Endothelial cell of umbilical vein (primary cell): ENCODE measurements around the gene DPYSL4. TPM values are rescaled to one million over a fixed set of nuclear protein-coding genes. Genes with fewer than 3 reads are reported as not detected.

Experiments used
- BruUV-seq: library from RNA; stranded (reverse); fragments of 400-500 nt; replicated peaks from 2 replicates; lab custom pipeline; 2021; lab: Mats Ljungman, UMichigan
- CTCF ChIA-PET: fragments of 300-600, 350-600 bp; sonication (Branson Sonifier 250); formaldehyde crosslinking; loops from one replicate; lab custom pipeline; 2021; ENCODE audit warnings: antibody characterized with exemption, inconsistent platforms; lab: Charles Lee
- POLR2A ChIA-PET: fragments of 300-600, 350-600 bp; sonication (Branson Sonifier 250); formaldehyde crosslinking; loops from one replicate; lab custom pipeline; 2021; ENCODE audit warnings: antibody characterized with exemption, inconsistent platforms; lab: Charles Lee
- DNase-seq: peaks from one replicate; pipeline ENCODE4 v3.0.0-alpha.2; 2011; ENCODE audit warnings: low read depth, low spot score
- FAIRE-seq: peaks from 2 replicates; lab custom pipeline; 2011; peaks lifted over from hg19 to GRCh38; lab: Jason Lieb, UNC
- H2AFZ ChIP-seq: 2 replicates; pipeline ENCODE4 v1.6.0; 2012; ENCODE audit warnings: low read depth, low read length, control low read depth, inconsistent platforms
- H3K27ac ChIP-seq: 2 replicates; pipeline ENCODE4 v1.5.1; 2011; ENCODE audit warnings: low read depth, mild to moderate bottlenecking, control low read depth, low read length, moderate library complexity; ENCODE audit not compliant: insufficient read depth
- H3K27me3 ChIP-seq, 2 experiments: 2 replicates each; pipeline versions ENCODE4 v1.6.0 to v1.6.1; 2011; ENCODE audit warnings: low read length in 2 of 2, mixed read lengths in 1 of 2; ENCODE audit not compliant: control insufficient read depth in 2 of 2, insufficient read depth in 2 of 2
- H3K36me3 ChIP-seq, 2 experiments: 2 replicates in 1 of 2; 3 replicates in 1 of 2; pipeline ENCODE4 v1.5.1; 2011; ENCODE audit warnings: low read length in 2 of 2, mild to moderate bottlenecking in 1 of 2, moderate library complexity in 1 of 2; ENCODE audit not compliant: control insufficient read depth in 2 of 2, insufficient read depth in 2 of 2; ENCODE audit errors: extremely low read depth in 1 of 2
- H3K4me1 ChIP-seq: 3 replicates; pipeline ENCODE4 v1.5.1; 2011; ENCODE audit warnings: mild to moderate bottlenecking, low read length; ENCODE audit not compliant: control insufficient read depth, insufficient read depth; ENCODE audit errors: extremely low read depth
- H3K4me2 ChIP-seq: 2 replicates; pipeline ENCODE4 v1.6.1; 2011; ENCODE audit warnings: low read length, control low read depth, mixed read lengths; ENCODE audit not compliant: insufficient read depth
- H3K4me3 ChIP-seq, 3 experiments: fragments of 200-600 bp in 1 of 3; sonication (generic), shearing (Covaris generic) in 1 of 3; replicated peaks in 1 of 3; 2 replicates each; pipeline ENCODE4 v1.5.1; 2011 to 2016; ENCODE audit warnings: control low read depth in 3 of 3, low read length in 3 of 3, mild to moderate bottlenecking in 2 of 3, inconsistent platforms in 1 of 3, low read depth in 1 of 3, moderate library complexity in 1 of 3; ENCODE audit not compliant: insufficient read depth in 1 of 3
- H3K79me2 ChIP-seq: 2 replicates; pipeline ENCODE4 v1.6.0; 2012; ENCODE audit warnings: low read length, inconsistent platforms; ENCODE audit not compliant: control insufficient read depth, insufficient read depth
- H3K9ac ChIP-seq: replicated peaks from 2 replicates; pipeline ENCODE3; 2011; ENCODE audit warnings: low read length, control low read depth; ENCODE audit not compliant: insufficient read depth; ENCODE audit errors: extremely low read depth
- H3K9me1 ChIP-seq: replicated peaks from 3 replicates; pipeline ENCODE4 v1.6.0; 2011; ENCODE audit warnings: mild to moderate bottlenecking, low read length; ENCODE audit not compliant: control insufficient read depth, insufficient read depth; ENCODE audit errors: extremely low read depth
- H3K9me3 ChIP-seq: replicated peaks from 2 replicates; pipeline ENCODE4 v1.5.1; 2012; ENCODE audit warnings: low read length, inconsistent platforms; ENCODE audit not compliant: control insufficient read depth, insufficient read depth
- H4K20me1 ChIP-seq: replicated peaks from 2 replicates; pipeline ENCODE3; 2011; ENCODE audit warnings: mild to moderate bottlenecking, low read length; ENCODE audit not compliant: control insufficient read depth, insufficient read depth; ENCODE audit errors: extremely low read depth
- CTCF ChIP-seq, 2 donors: IDR thresholded peaks; 1 replicate in 1 of 2; 2 replicates in 1 of 2; pipeline ENCODE4 v1.5.1; 2011; ENCODE audit warnings: low read length in 2 of 2, mild to moderate bottlenecking in 2 of 2, moderate library complexity in 2 of 2, control low read depth in 1 of 2, inconsistent platforms in 1 of 2, low read depth in 1 of 2; ENCODE audit not compliant: insufficient read depth in 1 of 2; ENCODE audit errors: extremely low read depth in 1 of 2
- EZH2 ChIP-seq: IDR thresholded peaks from 2 replicates; pipeline ENCODE4 v1.6.1; 2012; ENCODE audit warnings: borderline replicate concordance, low read depth, mild to moderate bottlenecking, moderate library complexity, low read length, inconsistent platforms; ENCODE audit not compliant: severe bottlenecking
- FOS ChIP-seq: IDR thresholded peaks from 2 replicates; pipeline ENCODE4 v1.6.1; 2011; ENCODE audit warnings: mild to moderate bottlenecking, low read length, moderate library complexity, borderline replicate concordance; ENCODE audit not compliant: insufficient read depth
- GATA2 ChIP-seq: IDR thresholded peaks from 2 replicates; pipeline ENCODE4 v1.7.0; 2011; ENCODE audit warnings: low read depth, mild to moderate bottlenecking, moderate library complexity, mixed read lengths, low read length; ENCODE audit not compliant: insufficient read length, insufficient read depth
- JUN ChIP-seq: IDR thresholded peaks from 2 replicates; pipeline ENCODE4 v1.6.1; 2011; ENCODE audit warnings: borderline replicate concordance, low read depth; ENCODE audit not compliant: insufficient read length, insufficient read depth
- MYC ChIP-seq: IDR thresholded peaks from one replicate; pipeline ENCODE4 v1.6.1; 2011; ENCODE audit warnings: mild to moderate bottlenecking, low read depth, low read length
- POLR2A ChIP-seq: IDR thresholded peaks from 2 replicates; pipeline ENCODE4 v1.6.1; 2012; ENCODE audit warnings: low read depth, mild to moderate bottlenecking, control low read depth, low read length
- POLR2AphosphoS5 ChIP-seq: IDR thresholded peaks from 2 replicates; pipeline ENCODE4 v1.6.1; 2012; ENCODE audit warnings: low read depth, mild to moderate bottlenecking, control low read depth, low read length, moderate library complexity; ENCODE audit not compliant: insufficient read depth
- dilution Hi-C: fragments of 300-500 bp; cut with MboI; formaldehyde crosslinking; loops from one replicate; pipeline ENCODE4 v1.15.0; 2019; ENCODE audit warnings: low sequenced_read_pairs; ENCODE audit not compliant: extremely low pct_ligation_motif_present
- intact Hi-C: fragments of 100-400 bp; cut with micrococcal nuclease; formaldehyde crosslinking; loops from one replicate; pipeline ENCODE4 v1.10.0; 2022
- polyA plus RNA-seq, 4 experiments: library from polyadenylated mRNA; depleted of rRNA in 3 of 4; stranded (reverse) in 3 of 4; unstranded in 1 of 4; fragments of >200 nt; gene quantifications; 2 replicates each; pipeline versions ENCODE4 v1.2.1 to v1.2.3, GENCODE V29; 2011 to 2012; ENCODE audit warnings: missing spikeins in 1 of 4
- total RNA-seq: library from RNA; stranded (reverse); gene quantifications from 2 replicates; pipeline ENCODE4 v1.2.3, GENCODE V29; 2021
- TF ChIP-seq, protein P1 (sequence below): IDR thresholded peaks from 2 replicates; pipeline ENCODE4 v1.6.1; 2011; ENCODE audit not compliant: insufficient read depth, insufficient read length

The DPYSL4 gene
- total and polyA plus RNA-seq, 2 donors (not counting 3 experiments of a cell fraction or from before 2014, with no cell fraction given), result 27.1 to 60.0 TPM

DNA sequence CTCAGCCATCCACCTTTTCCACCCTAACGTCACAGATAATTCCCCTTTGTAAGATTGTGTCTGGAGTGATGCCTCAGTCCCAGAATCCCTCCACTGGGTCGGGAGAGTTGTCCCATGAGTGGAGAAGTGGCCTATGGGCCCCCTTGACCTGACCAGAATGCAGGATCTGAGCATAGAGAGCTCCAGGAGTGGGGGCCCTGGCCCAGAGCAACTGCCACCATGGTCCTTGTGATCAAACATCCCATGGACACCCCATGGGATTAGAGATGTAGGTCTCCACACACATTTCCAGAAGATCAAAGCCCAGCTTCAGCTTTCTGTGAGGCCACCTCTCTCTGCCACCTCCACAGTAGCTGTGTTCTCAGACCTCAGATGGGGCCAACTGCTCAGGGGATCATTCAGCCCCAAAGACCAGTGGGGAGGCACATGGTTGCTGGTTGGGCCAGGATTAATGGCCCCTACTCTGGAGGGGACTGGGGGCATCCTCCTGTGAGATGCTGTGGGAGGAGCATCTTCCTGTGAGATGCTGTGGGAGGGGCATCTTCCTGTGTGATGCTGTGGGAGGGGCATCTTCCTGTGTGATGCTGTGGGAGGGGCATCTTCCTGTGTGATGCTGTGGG, 28.5 kb upstream of the DPYSL4 start:
- ChIA-PET POLR2A (interaction anchor here (0.6 kb wide), 1 partner anchor 1243 kb away, joined by 3 read pairs; no protein-coding TSS in a partner anchor), CTCF (no interaction called here)
- H3K79me2 ChIP-seq, result no peaks in the 10 kb centered on the region
- FAIRE-seq (no peak), DNase-seq (no peak)
- H3K36me3 ChIP-seq, result no peaks in the 10 kb centered on the region
- no peak overlapping the region for H3K27ac ChIP-seq
- H3K9ac ChIP-seq, result no peak overlapping the region
- no peaks in the 10 kb centered on the region for H3K9me3 ChIP-seq
- intact Hi-C loops, result no loop called here
- no peak overlapping the region for H3K4me3 ChIP-seq
- no peak overlapping the region for H3K4me2 ChIP-seq
- no peaks in the 10 kb centered on the region for H4K20me1 ChIP-seq
- no peaks in the 10 kb centered on the region for H3K9me1 ChIP-seq
- TF ChIP-seq FOS, result no peak
- TF ChIP-seq JUN, result no peak
- TF ChIP-seq, protein P1, sequence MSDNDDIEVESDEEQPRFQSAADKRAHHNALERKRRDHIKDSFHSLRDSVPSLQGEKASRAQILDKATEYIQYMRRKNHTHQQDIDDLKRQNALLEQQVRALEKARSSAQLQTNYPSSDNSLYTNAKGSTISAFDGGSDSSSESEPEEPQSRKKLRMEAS, result no peak
- no peak for TF ChIP-seq MYC
- no peak for TF ChIP-seq EZH2
- TF ChIP-seq POLR2AphosphoS5, result no peak
- TF ChIP-seq CTCF (IDR thresholded peaks at IDR 0.05; ENCODE audit: extremely low read depth in 1 of 2, insufficient read depth in 1 of 2, low read depth in 1 of 2, low read length in 2 of 2), result no peak
- no peak for TF ChIP-seq GATA2
- no peak for TF ChIP-seq POLR2A
- H2AFZ ChIP-seq, result no peak overlapping the region
- H3K27me3 ChIP-seq, result no peaks in the 10 kb centered on the region
- H3K4me1 ChIP-seq, result no peaks in the 10 kb centered on the region
- dilution Hi-C loops, result no loop called here
- BruUV-seq, result no TSS peak
